GM18519 (cell line): ENCODE measurements around the gene NEK6.

Experiments used
- ATAC-seq: cut with Tn5 transposase; IDR thresholded peaks from one replicate; pipeline ENCODE4 v1.9.1; 2021; ENCODE audit warnings: mild to moderate bottlenecking, moderate library complexity; ENCODE audit not compliant: unreplicated experiment, low FRiP score

NEK6 gene

GRCh38 chr9:124274738-124275137, 17.0 kb downstream of the NEK6 start:
- no peak for ATAC-seq

DNA sequence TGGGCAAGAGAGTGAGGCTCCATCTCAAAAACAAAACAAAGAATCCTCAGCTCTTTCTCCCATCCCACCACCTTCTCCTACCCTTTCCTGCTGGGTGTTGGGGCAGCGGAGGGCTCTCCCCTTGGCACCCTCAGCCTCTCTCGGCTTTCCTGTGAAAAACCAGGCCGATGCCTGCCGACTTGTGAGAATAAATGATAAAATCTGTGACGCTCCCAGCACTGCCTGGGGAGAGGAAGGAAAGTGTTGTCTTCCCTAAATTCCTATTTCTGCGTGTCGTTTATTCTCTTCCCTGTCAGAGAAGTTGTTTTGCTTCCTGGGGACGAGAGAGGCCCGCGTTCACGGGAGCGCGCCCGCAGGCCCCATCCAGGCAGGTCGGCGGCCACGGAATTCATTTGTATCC, 19.7 kb downstream of the NEK6 start:
- no peak for ATAC-seq

- ATAC-seq, result no peak
Measured at GRCh38 chr9:124278054-124278540, 20.3 kb downstream of the NEK6 start.

DNA sequence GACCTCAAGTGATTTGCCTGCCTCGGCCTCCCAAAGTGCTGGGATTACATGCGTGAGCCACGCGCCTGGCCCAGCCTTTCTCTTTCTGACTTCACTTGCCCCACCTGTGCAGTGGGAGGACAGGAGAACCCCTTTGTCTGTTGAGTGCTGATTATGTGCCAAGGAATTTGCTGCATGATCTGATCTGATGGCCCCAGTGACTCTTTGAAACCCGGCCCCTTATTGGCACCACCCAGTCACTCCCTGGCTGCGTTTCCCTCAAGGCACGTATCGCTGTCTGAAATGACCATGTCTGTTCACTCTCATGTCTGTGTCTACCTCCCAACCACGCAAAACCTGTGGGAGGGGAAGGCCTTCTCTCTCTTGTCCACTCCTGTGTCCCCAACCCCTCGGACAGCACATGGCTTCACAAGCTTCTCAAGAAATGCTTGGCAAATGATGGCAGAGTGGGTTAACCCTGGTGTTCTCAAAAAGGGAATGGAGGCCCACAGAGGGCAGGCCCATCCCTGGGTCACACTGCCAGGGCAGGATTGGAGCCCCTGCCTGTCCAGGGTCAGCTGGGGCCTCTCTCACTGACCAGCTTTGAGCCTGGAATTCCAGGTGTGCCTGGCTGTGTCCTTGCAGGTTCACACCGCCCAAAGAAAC, 21.9 kb downstream of the NEK6 start:
- ATAC-seq, result no peak

- no peak for ATAC-seq
Measured at GRCh38 chr9:124280176-124280691, 22.5 kb downstream of the NEK6 start.

GRCh38 chr9:124281931-124282371, 24.2 kb downstream of the NEK6 start:
- no peak for ATAC-seq

GRCh38 chr9:124282442-124283227, 24.9 kb downstream of the NEK6 start:
- ATAC-seq, result no peak

- ATAC-seq, result no peak
Measured at GRCh38 chr9:124283228-124283814, 25.6 kb downstream of the NEK6 start.

DNA sequence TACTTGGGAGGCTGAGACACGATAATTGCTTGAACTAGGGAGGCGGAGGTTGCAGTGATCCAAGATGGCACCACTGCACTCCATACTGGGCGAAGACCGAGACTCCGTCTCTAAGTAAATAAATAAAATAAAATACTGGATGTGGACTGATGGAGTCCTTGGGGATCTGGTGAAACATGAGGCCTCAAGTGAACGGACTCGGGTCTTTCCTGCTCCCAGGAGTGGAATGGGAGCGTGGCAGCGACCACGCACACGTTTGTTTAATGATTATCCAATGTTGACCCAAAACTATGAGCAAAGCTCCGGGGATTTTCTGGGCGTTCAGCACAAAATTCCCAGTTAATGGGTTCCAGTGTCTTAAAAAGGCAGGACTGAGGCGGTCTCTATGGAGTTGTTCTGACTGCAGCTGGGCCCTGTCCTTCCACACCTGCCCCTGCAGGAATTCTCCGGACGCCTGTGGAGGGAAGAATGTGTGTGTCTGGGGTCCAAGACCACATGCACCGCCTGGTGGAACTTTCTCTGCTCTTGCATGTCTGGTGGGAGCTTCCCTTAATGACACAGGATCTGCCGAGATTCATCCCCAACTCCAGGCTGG, 26.6 kb downstream of the NEK6 start:
- no peak for ATAC-seq

DNA sequence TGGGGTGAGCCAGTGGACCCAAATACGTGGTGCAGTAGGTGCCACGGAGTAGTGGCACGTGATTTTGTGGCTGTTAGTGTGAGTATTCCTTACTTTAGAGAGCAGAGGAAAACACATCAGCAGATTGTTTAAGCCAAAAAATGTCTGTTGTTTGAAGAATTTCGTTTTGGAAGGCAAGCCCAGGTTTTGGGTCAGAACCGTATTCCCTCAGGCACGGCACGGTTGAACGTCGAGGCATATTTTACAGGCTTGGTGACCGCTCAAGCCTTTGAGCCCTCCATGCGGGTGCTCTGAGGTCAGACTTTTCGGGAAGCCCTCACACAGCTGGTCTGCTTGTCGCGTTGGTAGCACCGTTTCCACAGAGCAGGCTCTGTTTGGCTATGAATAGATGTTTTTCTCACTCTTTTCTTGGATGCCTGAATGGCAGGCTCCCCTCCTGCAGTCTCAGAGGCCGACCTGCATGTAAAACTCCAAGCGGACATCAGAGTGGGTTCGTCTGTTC, 27.2 kb downstream of the NEK6 start:
- no peak for ATAC-seq

DNA sequence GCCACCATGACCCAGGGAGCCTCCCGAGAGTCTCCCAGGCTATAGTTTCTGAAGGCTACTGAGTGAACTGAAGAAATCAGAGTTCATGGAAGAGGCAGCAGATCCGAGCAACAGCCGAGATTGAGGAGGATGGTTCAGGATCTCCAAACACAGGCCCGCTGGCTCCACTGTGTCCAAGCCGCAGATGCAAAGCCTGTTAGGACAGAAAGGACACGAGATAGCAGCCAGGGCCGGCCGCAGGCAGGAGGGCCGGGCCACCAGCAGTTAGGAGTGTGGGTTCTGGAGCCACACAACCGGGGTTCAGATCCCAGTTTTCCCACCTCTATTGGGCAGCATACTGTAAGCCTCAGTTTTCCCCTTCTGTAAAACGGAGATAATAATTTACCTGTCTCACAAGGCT, 27.7 kb downstream of the NEK6 start:
- no peak for ATAC-seq

- no peak for ATAC-seq
Measured at GRCh38 chr9:124285903-124286291, 28.1 kb downstream of the NEK6 start.

DNA sequence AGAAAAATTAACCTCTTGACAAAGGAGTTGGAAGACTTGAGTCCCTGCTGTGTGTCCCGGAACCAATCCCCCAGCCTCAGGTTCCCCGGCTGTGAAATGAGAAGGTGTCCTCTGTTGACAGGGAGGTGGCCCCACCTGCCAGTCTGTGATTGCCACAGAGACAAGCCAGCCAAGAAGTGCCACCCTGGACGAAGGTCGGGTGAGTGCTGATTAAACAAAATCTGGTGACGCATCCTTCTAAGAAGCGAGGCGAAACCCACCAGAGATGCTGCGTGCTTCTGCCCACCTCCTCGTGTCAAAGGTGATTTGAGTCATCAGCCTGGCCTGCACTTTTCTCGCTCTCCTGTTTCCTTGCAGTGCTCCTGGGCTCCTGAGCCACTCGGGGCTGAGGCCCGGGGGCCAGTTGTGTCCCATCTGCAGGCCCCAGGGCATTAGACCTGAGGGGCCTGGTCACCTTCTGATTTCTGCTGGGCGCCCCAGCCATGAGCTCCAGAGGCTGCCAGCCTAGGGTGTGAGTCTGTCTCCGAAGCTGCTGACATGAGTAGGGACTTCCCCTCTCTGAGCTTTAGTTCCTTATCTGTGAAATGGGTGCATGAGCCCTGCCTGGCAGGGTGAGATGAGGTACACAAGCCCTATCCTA, 28.7 kb downstream of the NEK6 start:
- ATAC-seq, result peak; percentile 36

DNA sequence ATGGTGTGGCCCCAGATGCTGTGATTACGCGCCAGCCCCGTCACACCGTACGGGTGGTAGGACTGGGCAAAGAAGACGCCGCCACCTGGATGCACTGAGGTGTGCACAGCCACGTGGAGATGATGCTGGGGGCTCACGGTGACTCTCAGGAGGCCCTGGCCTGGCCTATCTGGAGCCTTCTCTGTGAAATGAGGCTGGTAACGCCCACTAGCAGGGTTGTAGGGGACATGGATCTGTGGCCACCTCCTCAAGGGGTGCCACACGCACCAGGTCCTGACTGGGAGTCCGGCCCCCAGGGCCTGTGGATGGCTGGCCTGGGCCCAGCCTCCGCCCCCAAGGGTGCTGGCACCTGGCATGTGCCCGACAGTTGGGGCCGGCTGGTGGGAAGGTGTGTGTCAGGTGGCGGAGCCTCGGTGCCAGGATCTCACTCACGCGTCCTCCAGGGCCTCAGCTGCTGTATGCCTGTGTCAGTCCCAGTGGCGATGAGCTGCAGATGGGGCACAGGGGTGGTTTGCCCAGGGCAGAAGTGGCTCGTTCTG, 32.4 kb downstream of the NEK6 start:
- no peak for ATAC-seq

GRCh38 chr9:124290743-124291554, 33.2 kb downstream of the NEK6 start:
- no peak for ATAC-seq

GRCh38 chr9:124291801-124292396, 34.1 kb downstream of the NEK6 start:
- no peak for ATAC-seq

DNA sequence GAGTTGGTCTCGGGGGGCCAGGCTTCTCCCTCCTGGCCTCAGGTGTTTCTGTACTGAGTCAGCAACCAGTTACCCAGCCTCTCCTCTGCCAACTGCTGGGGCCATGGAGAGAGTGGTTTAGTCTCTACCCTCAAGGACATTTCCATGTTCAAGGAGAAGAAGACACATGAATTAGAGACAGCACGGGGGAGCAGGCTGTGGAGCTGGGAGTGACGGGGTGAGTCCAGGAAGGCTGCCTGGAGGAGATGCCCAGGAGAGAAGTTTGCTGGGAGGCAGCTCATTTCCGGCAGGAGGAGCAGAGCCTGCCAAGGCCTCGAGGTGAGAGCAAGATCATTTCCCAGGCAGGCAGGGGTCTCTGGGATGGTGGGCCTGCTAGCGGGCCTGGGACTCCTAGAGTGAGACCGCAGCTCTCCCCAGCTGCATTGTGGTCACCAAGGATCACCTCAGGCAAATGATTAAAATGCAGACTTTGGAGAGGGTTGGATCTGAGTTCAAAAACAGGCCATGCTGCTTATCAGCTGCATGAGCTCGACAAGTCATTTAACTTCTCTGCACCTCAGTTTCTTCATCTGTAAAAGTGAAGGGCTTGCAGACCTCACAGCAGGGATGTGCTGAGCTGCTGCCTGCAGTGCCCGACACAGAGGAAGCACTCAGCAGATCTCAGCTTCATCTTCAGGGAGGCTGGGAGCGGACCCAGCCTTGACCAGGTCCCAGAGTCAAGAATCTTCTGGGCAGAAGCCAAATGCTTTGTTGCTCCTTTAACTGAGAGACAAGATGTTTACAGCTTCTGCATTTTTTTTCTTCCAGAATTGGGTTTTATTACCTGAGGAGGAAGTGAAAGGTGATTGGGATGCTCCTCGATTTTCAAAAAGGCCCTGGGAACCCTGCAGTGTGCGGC, 35.2 kb downstream of the NEK6 start:
- no peak for ATAC-seq
